ENCODE measurements around the gene SLC35E3.

Gene SLC35E3

DNA sequence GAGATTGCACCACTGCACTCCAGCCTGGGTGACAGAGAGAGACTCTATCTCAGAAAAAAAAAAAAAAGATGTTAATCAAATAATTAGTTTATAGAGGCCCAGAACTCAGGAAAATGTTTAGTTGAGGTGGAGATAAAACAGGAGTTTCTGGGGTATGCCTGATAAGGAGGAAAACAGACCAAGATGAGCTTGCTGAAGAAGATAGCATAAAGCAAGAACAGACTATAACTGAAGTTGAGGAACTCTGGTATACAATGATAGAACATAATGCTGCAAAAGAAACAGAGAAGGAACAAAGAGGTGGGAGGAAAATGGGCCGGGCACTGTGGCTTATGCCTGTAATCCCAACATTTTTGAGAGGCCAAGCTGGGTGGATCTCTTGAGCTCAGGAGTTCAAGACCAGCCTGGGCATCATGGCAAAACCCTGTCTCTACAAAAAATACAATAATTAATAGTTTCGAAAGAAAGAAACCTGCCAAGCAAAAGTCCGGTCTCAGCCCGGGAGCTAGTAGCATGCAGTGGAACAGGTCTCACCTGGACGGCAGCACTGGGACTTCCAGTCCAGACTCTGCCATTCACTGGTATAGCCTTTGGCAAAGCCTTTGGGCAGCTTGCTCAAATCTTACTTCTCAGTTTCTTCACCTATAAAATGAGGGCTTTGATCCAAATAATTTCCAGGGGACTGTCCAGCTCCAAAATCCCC is 25.4 kb downstream of the SLC35E3 start:
- no peak for DNase-seq

DNA sequence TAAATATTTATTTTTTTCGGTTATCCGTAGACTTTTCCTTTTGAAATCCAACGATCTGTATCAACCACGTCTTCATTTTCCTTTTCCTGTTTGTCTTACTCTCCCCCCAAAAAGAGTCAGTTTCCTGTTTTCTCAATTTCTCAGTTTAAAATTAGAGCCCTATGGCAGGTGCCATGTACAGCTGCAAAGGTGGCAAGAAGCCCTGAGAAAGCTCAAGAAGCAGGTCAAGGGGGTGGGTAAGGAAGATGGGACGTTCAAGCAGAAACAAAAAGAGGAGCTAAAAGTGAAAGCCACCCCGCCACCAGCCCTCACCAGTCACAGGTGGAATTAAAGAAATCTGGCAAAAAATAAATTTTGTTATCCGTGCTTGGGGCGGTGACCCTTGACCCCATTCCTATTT is 26.7 kb downstream of the SLC35E3 start:
- no peak for DNase-seq

DNA sequence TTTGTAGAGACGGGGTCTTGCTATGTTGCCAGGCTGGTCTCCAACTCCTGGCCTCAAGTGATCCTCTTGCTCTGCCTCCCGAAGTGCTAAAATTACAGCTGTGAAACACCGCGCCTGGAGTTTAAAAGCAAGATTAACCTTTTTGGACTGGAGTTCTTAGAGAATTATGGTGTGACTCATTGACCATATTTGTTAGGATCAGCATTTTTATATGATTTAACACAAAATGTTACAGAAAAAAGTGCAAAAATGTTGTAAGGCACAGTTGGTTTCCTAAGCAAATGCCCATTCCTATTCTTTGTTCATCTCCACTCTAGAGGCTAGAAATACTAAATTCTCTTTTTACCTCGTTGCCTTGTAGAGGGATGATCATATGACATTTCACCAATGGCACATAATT is 27.6 kb downstream of the SLC35E3 start:
- DNase-seq: no peak

DNA sequence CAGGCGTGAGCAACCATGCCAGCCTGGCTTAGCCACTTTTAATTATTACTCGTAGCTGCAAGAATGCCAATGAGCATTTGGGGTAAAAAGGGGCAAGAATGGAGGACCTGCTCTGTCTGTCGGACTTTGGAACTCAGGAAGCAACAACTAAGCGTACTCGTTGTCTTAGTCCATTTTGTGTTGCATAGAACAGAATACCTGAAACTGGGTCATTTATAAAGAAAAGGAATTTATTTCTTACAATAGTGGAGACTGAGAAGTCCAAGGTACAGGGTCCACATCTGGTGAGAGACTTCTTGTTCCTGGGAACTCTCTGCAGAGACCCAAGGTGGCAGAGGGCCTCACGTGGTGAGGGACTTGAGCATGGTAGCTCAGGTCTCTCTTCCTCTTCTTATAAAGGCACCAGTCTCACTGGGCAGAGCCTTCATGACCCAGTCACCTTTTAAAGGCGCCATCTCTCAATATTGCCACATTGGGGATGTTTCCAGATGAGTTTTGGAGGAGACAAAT is 29.2 kb downstream of the SLC35E3 start:
- DNase-seq: no peak

DNA sequence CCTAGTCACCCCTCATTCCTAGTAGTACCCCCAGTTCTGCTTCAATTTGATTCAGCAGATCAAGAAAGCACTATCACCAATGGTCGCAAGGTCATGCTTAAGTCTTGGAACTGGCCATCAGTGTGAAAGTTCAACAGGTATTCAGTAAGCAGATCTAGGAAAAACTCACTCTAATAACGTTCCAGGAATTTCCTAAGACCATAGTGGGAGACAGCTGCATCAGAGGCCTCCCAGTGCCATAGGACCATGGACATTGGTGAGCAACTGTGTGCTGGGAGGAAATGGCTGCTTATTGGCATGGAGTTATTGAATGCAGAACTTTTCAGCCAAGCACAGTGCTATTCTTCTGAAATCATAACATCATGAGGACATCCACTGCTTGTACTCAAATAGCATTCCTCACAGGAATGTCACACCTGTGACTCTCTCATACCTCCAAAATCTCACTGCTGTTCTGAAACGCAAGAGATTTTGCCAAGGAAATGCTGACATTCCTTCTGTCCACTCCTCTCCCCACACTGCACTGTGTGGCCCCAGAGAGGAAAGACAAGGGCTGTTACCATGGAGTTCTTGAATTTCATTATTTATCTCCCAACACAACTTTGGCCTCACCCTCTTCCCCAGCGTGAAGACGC is 31.1 kb downstream of the SLC35E3 start:
- no peak for DNase-seq

DNA sequence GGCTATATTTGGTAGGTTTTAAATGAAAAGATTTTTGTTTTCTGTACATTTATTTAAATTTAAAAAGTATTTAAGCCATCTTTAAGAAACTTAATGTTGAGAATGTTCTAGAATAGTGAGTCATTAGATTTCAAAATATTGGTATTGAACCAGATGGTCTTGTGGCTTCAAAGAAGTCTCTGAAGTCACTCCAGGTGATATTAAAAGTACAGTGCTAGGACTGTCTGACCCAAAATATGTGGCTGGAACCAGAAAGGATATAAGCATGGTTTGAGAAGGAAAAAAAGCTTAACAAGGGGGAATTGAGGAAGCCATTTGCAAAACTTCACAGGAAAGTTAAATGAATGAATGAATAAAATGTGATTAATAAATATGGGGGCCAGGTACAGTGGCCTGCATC is 33.3 kb downstream of the SLC35E3 start:
- DNase-seq: no peak

DNA sequence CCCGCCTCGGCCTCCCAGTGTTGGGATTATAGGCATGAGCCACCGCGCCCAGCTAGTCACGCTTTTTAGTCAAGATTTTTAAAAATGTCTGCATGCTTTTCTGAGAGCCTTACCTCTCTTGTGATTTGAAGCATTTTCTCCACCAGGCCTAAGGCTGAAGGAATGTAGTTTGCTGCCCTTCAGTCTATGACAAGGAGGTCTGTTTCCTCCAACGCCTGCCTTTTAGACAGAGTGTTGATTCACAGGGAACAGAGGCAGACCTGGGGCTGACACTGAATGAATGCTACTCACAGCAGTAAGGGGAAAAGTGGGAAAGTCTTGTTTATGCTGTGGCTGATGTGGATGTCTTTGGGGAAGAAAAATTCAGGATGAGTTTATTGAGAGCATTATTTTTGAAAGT is 34.8 kb downstream of the SLC35E3 start:
- DNase-seq: no peak

DNA sequence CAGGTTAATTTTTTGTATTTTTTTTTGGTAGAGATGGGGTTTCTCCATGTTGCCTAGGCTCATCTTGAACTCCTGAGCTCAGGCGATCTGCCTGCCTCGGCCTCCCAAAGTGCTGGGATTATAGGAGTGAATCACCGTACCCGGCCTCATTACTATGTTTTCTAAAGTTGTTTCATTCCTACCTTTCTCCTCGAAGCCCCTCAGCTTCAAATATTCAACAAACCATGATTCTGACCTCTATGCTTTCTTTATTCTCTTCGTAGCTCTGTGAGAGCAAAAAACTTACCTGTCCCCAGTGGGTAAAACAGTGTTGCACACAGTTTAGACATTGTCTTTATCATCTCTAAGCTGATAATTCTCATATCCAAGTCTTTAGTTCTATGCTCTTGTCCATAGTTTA is 35.8 kb downstream of the SLC35E3 start:
- no peak for DNase-seq

DNA sequence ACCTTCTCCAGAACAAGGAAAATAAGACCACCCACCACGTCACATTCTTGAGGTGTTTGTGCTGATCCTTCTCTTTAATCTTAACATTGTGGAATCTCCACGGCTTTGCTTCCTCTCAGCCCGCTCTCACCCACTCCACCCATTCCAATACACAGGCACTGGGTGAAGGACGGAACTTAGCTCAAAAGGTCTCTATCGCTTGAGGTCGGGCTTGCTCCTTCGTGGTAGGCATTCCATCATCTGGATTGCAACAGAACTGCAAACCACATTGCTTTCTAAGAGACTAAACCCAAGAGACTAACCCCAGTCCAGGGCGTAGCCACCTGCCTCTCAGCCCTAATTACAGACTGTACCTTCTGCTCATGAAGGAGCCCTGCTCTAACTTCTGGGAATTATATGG is 38.0 kb downstream of the SLC35E3 start:
- no peak for DNase-seq

DNA sequence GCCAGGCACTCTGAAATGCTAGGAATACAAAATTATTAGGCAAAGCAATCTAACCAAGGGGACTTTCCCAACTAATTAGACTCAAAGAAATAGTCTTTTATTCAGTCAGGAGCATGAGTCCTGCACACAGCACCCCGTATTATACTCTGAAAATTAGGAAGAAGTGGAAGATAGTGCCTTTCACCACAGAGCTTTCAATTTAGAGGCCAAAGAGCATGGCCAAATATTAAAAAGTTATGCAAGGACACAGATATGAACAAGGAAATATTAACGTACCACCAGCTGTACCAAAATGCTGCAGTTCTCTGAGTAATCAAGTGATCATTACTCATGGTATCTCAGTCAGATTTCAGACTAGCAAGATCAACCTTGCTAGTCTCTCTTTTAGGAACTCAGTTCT is 39.4 kb downstream of the SLC35E3 start:
- DNase-seq: no peak

DNA sequence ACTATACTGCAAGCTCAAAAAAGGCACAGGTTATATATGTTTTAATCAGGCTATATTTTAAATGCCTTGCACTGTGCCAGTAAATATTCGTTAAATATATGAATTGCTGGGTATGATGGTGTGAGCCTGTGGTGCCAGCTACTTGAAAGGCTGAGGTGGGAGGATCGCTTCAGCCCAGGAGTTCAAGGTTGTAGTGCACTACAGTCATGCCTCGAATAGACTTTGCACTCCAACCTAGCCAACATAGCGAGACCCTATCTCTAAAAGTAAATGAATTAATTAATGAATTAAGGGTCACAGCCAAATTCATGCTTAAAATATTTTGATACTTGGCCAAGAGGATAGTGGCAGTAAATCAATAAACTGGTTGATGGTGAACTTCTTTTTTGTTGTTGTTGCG is 39.8 kb downstream of the SLC35E3 start:
- no peak for DNase-seq

DNA sequence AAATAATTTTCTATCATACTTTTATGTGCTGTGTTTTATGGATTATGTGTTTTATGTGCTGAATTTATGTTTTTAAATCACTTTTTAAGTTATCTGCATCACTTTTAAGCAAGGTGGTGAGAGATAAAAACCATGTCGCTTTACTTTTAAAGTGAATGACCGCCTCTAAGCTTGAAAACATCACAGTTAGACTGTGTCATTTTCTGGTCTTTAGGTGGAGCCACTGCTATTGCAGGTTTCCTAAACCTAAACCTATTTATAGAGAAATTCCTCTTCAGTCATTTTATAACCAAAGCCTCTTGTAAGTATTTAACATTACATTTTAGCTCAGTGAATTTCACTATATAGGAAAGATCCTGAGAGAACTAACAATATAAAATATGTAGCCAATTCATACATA is 41.0 kb downstream of the SLC35E3 start:
- no peak for DNase-seq

DNA sequence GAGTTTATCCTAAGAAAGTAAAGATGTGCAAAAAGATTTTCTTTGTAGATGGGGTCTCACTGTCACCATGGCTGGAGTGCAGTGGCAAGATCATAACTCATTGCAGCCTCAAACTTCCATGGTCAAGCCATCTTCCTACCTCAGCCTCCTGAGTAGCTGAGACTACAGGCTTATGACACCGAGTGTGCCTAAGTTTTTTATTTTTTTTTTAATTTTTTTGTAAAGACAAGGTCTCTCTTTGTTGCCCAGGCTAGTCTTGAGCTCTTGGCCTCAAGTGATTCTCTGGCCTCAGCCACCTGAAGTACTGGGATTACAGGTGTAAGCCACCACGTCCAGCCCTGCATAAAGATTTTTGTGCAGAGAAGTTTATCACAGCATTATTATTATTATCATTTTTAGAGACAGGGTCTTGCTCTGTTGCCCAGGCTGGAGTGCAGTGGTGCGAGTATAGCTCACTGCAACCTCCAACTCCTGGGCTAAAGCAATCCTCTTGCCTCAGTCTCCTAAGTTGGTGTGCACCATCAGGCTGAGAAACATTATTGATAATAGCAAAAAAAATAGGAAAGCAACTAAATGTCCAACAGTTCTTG is 42.7 kb downstream of the SLC35E3 start:
- DNase-seq: no peak

DNA sequence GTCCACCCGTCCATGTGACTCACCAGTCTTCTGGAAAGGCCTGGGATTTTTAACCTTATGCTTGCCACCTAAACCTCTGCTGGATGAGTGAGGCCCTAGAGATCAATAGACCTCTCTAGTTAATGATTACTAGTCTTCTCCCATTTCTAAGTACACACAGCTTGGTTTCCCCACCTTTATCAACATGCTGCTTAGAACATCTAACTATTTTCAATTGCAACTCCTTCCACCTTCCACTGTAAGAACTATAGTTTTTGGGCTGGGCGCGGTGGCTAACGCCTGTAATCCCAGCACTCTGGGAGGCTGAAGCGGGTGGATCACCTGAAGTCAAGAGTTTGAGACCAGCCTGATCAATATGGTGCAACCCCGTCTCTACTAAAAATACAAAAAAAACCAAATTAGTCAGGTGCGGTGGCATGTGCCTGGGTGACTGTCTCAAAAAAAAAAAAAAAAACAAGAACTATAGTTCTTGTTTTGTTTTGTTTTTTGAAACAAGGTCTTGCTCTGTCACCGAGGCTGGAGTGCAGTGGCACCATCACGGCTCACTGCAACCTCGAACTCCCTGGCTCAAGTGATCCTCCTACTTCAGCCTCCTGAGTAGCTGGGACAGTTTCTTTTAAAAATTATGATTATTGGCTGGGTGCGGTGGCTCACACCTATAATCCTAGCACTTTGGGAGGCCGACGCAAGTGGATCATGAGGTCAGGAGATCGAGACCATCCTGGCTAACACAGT is 43.3 kb downstream of the SLC35E3 start:
- DNase-seq: no peak

DNA sequence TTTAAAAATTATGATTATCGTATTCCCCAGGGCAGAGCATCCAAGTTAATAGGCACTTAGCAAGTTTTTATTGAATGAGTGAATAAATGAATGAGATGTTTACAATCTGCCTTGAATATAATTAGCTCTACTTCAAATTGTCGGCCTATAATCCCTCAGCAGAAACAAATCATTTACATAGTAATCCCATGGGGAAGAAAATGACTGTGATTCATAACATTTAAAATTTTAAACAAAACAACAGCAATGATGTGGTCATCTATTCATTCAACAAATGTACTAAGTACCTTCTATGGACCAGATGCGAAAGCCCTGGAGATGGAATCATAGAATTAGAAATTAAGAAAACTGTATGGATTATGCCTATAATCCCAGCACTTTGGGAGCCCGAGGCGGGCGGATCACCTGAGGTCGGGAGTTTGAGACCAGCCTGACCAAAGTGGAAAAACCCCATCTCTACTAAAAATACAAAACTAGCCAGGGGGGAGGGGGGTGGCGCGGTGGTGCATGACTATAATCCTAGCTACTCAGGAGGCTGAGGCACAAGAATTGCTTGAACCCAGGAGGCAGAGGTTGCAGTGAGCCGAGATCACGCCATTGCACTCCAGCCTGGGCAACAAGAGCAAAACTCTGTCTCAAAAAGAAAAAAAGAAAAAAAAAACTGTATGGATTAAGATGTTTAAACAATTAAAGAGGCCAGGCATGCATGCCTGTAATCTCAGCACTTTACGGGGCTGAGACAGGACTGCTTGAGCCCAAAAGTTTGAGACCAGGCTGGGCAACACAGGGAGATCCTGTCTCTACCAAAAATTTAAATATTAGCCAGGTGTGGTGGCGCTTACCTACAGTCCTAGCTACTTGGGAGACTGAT is 44.3 kb downstream of the SLC35E3 start:
- no peak for DNase-seq

DNA sequence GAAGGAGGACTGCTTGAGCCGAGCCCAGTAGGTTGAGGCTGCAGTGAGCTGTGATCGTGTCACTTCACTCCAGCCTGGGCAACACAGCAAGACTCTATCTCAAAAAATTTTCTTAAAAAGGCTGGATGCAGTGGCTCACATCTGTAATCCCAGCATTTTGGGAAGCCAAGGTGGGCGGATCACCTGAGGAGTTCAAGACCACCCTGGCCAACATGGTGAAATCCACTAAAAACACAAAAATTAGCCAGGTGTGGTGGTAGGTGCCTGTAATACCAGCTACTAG is 44.9 kb downstream of the SLC35E3 start:
- no peak for DNase-seq

DNA sequence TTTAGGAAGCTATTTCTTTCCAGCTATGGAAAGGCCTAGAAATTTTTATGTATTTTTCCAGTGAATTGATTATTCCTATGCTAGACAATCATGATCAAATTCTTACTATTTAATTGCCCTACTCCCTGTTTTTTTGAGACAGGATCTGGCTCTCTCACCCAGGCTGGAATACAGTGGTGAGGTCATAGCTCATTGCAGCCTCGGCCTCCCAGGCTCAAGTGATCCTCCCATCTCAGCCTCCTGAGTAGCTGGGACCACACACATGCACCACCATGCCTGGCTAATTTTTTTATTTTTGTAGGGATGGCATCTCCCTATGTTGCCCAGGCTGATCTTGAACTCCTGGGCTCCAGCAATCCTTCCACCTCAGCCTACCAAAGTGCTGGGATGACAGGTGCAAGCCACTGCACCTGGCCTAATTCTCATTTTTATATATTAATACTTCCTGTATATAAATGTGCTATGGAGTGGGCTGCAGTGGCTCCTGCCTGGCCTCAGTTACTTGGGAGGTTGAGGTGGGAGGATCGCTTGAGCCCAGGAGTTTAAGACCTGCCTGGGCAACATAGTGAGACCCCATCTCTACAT is 46.0 kb downstream of the SLC35E3 start:
- DNase-seq: no peak

DNA sequence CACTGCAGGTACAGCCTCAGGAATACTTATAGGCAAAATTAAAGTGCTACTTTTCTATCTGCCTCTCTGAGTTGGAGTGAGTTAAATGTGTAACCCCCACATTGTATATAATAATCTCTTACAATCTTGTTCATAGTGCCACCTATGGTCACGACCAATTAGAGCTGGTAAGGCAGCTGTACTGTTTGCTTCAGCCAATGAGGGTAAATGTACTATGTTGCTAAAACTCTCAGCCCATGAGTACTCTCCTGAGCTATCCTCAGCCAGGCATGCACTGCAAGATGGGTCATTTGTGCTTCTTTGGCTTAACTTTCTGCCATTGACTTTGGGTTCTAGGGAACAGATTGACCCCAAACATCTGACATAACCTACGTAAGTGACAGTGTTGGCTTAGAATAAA is 47.0 kb downstream of the SLC35E3 start:
- no peak for DNase-seq

DNA sequence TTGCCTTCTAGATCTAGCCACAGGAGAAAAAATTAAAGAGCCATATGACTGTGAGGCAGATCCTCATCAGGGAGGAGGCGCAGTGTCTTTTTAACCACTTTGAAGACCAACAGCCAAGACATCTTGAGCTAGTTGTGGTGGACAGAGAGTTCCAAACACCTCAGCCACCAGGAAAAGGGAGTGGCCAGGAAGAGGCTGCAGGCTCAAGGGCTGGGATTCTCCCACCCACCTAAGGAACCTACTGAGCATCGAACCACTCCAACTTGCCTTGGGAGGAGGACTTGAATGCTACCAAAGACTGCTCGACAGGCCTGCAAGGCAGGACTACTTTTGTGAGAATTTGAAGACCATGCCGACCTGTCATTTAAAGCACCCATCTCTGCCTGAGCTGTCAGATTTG is 47.5 kb downstream of the SLC35E3 start:
- no peak for DNase-seq

DNA sequence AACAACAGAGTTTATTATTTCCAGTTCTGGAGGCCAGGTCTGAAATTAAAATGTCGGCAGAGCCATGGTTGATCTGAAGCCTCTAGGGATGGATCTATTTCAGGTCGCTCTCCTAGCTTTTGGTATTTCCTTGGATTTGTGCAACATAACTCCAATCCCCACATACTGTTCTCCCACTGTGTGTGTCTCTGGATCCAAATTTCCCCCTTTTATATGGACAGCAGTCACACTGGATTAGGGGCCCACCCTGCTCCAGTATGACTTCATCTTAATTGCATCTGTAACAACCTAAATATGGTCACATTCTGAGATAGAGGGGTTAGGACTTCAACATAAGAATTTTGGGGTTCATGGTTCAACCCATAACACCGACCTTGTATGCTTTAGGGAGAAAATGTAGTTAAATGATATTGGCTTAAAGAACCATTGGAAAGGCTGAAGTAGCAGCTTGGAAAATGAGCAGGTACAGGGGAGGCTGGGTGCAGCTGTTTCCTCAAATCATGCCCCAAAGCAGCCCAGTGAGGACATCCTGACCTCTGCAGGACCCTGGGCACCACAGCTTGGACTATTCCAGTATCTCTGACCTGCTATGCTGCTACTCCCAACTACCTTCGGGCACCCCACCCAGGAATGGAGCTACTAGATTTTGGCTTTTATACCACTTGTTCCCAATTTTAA is 48.1 kb downstream of the SLC35E3 start:
- DNase-seq: no peak

DNA sequence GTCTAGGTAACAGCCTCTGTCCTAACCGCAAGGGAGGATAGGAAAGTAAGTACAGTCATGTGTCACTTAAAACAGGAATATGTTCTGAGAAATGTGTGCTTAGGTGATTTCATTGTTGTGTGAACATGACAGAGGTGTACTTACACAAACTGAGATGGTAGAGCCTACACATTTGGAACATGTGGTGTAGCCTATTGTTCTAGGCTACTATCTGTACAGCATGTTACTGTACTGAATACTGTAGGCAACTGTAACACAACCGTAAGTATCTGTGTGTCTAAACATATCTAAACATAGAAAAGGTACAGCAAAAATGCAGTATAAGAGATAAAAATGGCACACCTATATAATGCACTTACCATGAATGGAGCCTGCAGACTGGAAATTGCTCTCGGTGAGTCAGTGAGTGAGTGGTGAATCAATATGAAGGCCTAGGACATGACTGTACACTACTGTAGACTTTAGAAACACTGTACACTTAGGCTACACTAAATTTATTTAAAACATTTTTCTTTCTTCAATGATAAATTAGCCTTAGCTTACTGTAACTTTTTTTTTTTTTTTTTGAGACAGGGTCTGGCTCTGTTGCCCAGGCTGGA is 48.8 kb downstream of the SLC35E3 start:
- no peak for DNase-seq

DNA sequence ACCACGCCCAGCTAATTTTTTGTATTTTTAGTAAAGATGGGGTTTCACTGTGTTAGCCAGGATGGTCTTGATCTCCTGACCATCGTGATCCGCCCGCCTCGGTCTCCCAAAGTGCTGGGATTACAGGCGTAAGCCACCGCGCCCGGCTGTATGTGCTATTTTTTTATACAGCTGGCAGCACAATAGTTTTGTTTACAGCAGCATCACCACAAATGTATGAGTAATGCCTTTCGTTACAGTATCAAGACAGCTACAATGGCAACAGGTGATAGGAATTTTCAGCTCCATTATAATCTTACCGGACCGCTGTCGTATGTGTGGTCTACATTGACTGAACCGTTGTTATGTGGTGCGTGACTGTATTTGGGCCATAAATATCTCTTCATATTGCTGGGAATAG is 50.4 kb downstream of the SLC35E3 start:
- no peak for DNase-seq
